Amniotic epithelial cell (primary cell): ENCODE data around the gene CHD6.

Experiments
- DNase-seq: peaks from one replicate; pipeline ENCODE4 v3.0.0-alpha.2; 2010; ENCODE audit warnings: low read depth

The CHD6 gene

DNA sequence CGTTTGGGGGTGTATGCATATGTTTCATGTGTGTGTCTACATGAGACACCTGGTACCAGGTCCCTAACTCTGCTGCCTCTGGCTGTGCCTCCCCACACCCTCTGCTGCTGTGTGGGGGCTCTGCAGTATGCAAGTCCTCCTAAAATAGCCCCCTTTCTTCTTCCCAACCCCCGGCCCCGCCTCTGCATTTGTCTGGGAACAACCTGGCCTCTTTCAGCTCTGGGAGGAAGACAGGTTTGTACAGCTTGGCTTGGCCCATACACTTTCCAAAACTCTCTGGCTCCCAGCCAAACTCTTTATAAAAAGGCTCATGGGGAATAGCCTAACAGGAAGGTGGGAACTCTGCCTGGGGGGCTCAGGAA, 224.5 kb downstream of the CHD6 start:
- DNase-seq: no peak

DNA sequence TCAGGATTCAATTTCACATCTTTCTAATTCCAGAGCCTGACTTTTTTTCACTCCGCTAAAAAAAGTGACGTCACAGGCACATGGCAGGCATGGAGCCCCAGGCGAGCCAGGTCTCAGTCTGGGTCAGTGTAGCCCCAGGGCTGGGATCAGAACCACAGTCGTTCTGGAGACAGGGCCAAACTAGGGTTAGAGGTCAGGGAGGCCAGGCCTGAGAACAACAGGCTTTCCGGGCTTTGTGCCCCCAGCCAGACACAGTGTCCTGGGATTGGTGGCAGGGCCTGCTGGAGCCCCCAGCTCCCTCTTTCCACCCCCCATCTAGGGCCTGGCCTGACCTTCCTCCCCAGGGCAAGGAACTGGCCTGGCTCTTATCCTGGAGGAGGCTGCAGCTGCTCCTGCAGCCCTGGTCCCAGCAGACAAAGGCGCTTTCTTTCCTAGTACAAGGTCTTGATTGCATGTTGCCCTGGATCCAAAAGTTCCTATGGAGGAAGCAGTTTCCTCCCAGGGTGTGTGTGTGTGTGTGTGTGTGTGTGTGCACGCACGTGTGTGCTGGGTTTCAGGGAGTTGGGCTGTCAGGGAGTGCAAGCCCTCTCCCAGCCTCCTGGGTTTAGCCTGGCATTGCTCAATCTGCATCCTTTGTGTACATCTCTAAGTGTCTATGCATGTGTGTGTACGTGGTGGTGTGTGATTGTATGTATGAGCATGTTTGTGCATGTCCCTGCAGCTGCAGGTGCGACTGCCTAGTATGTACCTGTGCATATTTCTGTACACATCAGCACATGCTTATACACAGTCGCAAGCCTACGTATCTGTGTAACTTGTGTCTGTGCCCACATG, 225.1 kb downstream of the CHD6 start:
- DNase-seq: no peak

DNA sequence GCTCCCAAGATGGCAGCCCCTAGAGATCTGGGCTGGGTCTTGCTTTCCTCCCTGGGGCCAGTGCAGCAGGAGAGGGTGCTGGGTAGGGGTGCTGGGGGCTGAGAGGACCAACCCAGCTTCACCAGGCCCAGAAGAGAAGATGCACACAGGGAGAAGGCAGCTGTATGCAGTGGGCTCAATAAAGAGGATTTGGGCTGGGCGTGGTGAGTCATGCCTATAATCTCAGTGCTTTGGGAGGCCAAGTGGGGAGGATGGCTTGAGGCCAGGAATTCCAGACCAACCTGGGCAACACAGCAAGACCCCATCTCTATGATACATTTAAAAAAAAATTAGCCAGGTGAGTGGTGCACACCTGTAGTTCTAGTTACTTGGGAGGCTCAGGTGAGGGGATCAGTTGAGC, 225.9 kb downstream of the CHD6 start:
- DNase-seq: no peak

DNA sequence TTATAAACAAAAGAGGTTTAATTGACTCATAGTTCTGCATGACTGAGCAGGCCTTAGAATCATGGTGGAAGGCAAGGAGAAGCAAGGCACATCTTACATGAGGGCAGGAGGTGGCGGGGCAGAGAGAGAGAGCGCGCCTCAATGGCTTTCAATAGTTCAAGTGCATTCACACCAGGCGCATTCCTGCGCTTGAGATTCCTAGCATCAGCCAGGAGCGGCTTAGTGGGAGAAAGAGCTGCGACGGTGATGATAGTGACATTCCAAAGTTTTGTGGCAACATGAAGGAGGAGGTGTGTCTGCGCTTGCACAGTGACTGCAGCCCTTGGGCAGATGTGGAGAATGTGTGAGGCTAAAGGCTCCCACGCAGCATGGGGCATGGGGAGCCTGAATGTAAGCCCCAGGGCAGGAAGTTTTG, 226.6 kb downstream of the CHD6 start:
- DNase-seq: no peak

- DNase-seq: no peak
Measured at GRCh38 chr20:41390889-41391288, 227.3 kb downstream of the CHD6 start.

DNA sequence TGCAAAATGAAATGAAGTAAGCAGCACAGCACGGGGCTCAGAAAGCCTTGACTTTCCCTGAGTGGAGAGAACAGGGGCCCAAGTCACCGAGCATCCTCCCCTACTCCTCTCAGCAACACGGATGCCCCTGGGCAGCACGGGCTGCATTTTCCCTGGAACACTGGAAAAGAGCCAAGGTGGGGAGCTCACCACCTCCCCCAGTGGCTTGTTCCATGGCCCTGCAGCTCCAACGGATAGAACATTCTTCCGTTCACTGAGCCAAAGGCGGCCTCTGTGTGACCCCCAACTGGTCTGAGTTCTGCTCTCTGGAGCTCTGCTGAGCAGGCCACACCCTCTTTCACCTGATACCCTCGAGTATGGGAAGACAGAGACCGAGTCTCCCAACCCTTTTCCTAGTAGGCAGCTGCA, 230.7 kb downstream of the CHD6 start:
- DNase-seq: no peak

GRCh38 chr20:41386502-41387427, 231.4 kb downstream of the CHD6 start:
- DNase-seq: no peak

DNA sequence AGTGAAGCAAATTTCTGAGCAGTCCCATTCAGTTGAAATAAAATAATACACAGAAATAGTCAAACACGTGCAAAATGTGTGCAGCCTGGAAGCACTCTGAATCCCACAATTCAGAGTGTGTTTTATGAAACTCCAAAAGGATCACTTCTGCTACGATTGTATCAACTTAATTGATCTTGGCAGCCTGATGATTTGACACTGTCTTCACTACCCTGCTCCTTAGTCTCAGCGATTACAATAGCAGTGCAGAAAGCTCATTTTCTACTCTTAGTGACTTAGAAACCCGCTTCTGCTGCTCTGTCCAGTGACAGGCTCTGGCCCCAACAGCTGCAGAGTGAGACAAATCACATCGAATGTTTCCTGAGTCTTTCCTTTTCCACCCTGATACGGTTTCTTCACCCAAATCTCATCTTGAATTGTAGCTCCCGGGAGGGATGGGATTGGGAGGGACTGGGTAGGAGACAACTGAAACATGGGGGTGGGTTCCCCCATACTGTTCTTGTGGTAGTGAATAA, 235.3 kb downstream of the CHD6 start:
- DNase-seq: no peak

DNA sequence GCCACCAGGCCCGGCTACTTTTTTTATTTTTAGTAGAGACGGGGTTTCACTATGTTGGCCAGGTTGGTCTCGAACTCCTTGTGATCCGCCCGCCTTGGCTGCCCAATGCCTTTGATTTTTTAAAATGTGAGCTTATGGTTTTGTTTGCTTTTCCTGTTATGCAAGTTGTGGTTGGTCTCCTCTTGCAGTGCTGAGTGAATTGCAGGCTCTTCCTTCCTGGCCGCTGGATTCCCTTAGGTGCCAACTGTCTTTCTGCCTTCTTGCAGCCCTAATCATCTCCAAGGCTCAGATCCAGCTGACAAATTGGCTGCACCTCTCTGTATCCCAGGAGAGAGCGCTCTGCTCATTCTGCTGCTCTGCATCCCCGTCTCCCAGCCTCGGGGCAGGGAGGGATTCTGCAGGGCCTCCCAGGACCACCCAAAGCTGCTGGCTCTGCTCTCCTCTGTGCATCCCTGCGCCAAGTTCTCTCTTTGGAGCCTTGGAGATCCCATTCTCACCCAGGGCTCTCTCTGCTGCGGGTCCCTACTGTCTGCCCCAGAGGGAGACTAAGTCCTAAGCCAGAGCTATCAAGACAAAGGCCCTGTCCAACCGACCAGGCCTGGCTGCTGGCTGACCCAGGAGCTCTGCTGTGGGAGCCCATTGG, 237.5 kb downstream of the CHD6 start:
- no peak for DNase-seq

DNA sequence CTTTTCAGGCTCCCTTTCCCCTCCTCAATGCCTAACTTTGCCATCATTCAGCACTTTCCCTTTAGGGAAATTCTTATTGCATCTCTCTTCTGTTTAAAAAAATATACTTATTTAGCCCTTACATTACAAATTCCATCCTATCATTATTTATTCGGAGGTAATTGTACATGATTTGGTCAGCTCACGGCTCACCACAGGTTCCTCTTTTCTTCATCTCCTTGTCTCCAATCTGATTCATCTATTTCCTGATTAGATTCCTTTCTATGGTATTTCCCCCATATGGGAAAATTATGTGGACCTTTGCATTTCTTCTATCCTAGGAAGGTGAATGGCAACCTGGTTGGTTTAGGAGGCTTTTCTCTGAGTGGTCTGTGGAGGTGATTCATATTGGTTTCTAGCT, 238.6 kb downstream of the CHD6 start:
- no peak for DNase-seq

GRCh38 chr20:41377275-41377674, 240.9 kb downstream of the CHD6 start:
- no peak for DNase-seq

GRCh38 chr20:41376349-41376748, 241.8 kb downstream of the CHD6 start:
- DNase-seq: no peak

DNA sequence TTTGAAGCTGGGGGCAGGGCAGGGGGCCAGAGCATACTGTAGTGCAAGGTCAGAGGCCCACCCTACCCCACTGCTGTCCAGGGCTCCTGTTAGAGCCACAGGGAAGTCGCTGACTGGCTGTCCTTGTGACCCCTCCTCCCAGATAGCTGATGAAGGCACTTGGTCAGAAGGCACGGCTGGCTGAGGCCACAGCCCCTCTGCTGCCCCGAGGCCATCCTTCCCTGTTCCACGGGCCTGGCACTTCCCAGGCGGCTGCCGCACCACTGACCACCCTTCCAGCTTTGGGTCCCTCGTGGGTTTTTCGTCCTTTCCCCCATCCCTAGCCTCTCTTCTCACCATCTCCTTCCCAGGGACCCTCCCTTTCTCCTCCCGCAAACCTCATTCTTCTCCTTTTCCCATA, 242.3 kb downstream of the CHD6 start:
- no peak for DNase-seq

GRCh38 chr20:41373931-41374920, 244.0 kb downstream of the CHD6 start:
- DNase-seq: no peak

GRCh38 chr20:41373251-41373783, 244.9 kb downstream of the CHD6 start:
- DNase-seq: no peak

GRCh38 chr20:41371371-41371770, 246.8 kb downstream of the CHD6 start:
- peak; percentile 15 for DNase-seq

DNA sequence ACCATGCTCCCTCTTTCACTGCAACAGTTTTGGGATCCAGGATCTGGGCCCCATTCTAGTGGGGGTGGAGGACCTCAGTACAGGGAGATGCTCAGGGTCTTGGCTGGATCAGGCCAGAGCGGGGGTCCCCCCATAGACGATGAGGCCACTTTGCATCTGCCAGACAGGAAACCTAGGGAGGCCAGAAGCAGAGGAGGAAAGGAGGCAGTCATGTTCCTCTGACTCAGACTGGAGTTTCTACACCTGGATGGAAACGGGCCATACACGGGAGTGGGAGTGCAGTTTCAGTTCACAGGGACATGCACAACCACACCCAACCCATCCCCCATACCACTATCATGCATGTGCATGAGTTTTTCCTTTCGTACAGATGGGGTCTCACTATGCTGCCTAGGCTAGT, 248.0 kb downstream of the CHD6 start:
- DNase-seq: no peak

- DNase-seq: no peak
Measured at GRCh38 chr20:41369673-41370072, 248.5 kb downstream of the CHD6 start.

- no peak for DNase-seq
Measured at GRCh38 chr20:41367956-41368355, 250.2 kb downstream of the CHD6 start.

GRCh38 chr20:41367393-41367695, 250.8 kb downstream of the CHD6 start:
- no peak for DNase-seq
